WI38 (cell line): ENCODE data around the gene CATSPER1.

Source experiments
- H3K4me3 ChIP-seq: 2 replicates; pipeline ENCODE4 v1.5.1; 2011; ENCODE audit warnings: low read depth, mild to moderate bottlenecking, control low read depth, low read length
- CTCF ChIP-seq: IDR thresholded peaks from 2 replicates; pipeline ENCODE4 v1.5.1; 2012; ENCODE audit warnings: low read depth, mild to moderate bottlenecking, control low read depth, low read length

Gene CATSPER1

GRCh38 chr11:65981101-65981740 is 45.1 kb downstream of the CATSPER1 start:
- no peak overlapping the region for H3K4me3 ChIP-seq
- TF ChIP-seq CTCF, result no peak

- no peak for TF ChIP-seq CTCF
These were observed 47.0 kb downstream of the CATSPER1 start for GRCh38 chr11:65979261-65979759.

GRCh38 chr11:65978391-65979238 is 47.7 kb downstream of the CATSPER1 start:
- no peak overlapping the region for H3K4me3 ChIP-seq
- TF ChIP-seq CTCF, result no peak

More at GRCh38 chr11:65979261-65979759, 47.0 kb downstream of the CATSPER1 start:
- H3K4me3 ChIP-seq, result no peak overlapping the region

- H3K4me3 ChIP-seq, result no peak overlapping the region
- no peak for TF ChIP-seq CTCF
These were observed 48.5 kb downstream of the CATSPER1 start for GRCh38 chr11:65977621-65978390.

- TF ChIP-seq CTCF, result no peak
- no peak overlapping the region for H3K4me3 ChIP-seq
These were observed 49.8 kb downstream of the CATSPER1 start for GRCh38 chr11:65976216-65977176.

- TF ChIP-seq CTCF, result no peak
- no peak overlapping the region for H3K4me3 ChIP-seq
These were observed 50.5 kb downstream of the CATSPER1 start for GRCh38 chr11:65975771-65976170.
